Panc1 (cell line): Measurements from ENCODE around the gene MTHFD1L. TPM values are rescaled to one million over a fixed set of nuclear protein-coding genes. Genes with fewer than 3 reads are reported as not detected.
"Not testable (repeated sequence)": the region's sequence is repeated elsewhere in the genome, so short reads cannot be mapped to it uniquely, and the experiment has no call there.

ENCODE experiments used
- ATAC-seq: fragments of 200-7000 bp; cut with Tn5 transposase; 2 replicates; pipeline ENCODE4 v1.9.1; 2020; ENCODE audit warnings: mild to moderate bottlenecking, moderate library complexity
- BruUV-seq: library from RNA; stranded (reverse); fragments of 400-500 nt; replicated peaks from 2 replicates; lab custom pipeline; 2021; lab: Mats Ljungman, UMichigan
- CTCF ChIA-PET: fragments of 300-600 bp; sonication (Branson Sonifier 250); formaldehyde crosslinking; loops from one replicate; lab custom pipeline; 2022; ENCODE audit warnings: antibody characterized with exemption; lab: Charles Lee
- POLR2A ChIA-PET: fragments of 300-600 bp; sonication (Branson Sonifier 250); formaldehyde crosslinking; loops from one replicate; lab custom pipeline; 2022; ENCODE audit warnings: antibody characterized with exemption; lab: Charles Lee
- DNase-seq: peaks from one replicate; pipeline ENCODE4 v3.0.0-alpha.2; 2010; ENCODE audit warnings: low read depth, low spot score
- H3K27ac ChIP-seq: 2 replicates; pipeline ENCODE4 v1.5.1; 2011; ENCODE audit warnings: mild to moderate bottlenecking, low read length, inconsistent platforms
- H3K27me3 ChIP-seq: fragments of 200-500 bp; sonication (Bioruptor generic); 2 replicates; pipeline ENCODE4 v1.6.0; 2014; ENCODE audit warnings: low read length, inconsistent platforms; ENCODE audit not compliant: control insufficient read depth, insufficient read depth
- H3K36me3 ChIP-seq: fragments of 200-500 bp; sonication (Bioruptor generic); 2 replicates; pipeline ENCODE4 v1.5.1; 2014; ENCODE audit warnings: inconsistent platforms, mild to moderate bottlenecking, low read length, moderate library complexity; ENCODE audit not compliant: control insufficient read depth, insufficient read depth
- H3K4me1 ChIP-seq: 2 replicates; pipeline ENCODE4 v1.5.1; 2011; ENCODE audit warnings: inconsistent platforms, mild to moderate bottlenecking, low read length, moderate library complexity; ENCODE audit not compliant: control insufficient read depth, insufficient read depth
- H3K4me3 ChIP-seq, 2 experiments: 2 replicates each; pipeline ENCODE4 v1.5.1; 2011 to 2012; ENCODE audit warnings: low read depth in 2 of 2, low read length in 2 of 2, mild to moderate bottlenecking in 2 of 2, inconsistent platforms in 1 of 2, moderate library complexity in 1 of 2
- H3K9me3 ChIP-seq: fragments of 200-500 bp; sonication (Bioruptor generic); 2 replicates; pipeline ENCODE4 v1.5.1; 2014; ENCODE audit warnings: low read depth, mild to moderate bottlenecking, inconsistent platforms, low read length, moderate library complexity; ENCODE audit not compliant: control insufficient read depth, insufficient read depth
- CTCF ChIP-seq: fragments of 450-650 bp; IDR thresholded peaks from 2 replicates; pipeline ENCODE4 v1.5.1; 2017; ENCODE audit warnings: mild to moderate bottlenecking
- POLR2AphosphoS5 ChIP-seq: IDR thresholded peaks from 2 replicates; pipeline ENCODE4 v1.6.1; 2012; ENCODE audit warnings: mild to moderate bottlenecking, low read depth, low read length, moderate library complexity
- REST ChIP-seq, 2 experiments: IDR thresholded peaks; 2 replicates each; pipeline ENCODE4 v1.6.1; 2011 to 2012; ENCODE audit warnings: low read depth in 2 of 2, control low read depth in 1 of 2, low read length in 1 of 2, mild to moderate bottlenecking in 1 of 2, moderate library complexity in 1 of 2; ENCODE audit not compliant: insufficient read depth in 1 of 2
- SIN3A ChIP-seq: IDR thresholded peaks from 2 replicates; pipeline ENCODE4 v1.6.1; 2012; ENCODE audit warnings: low read depth, mild to moderate bottlenecking, low read length, moderate library complexity, borderline replicate concordance; ENCODE audit not compliant: insufficient read depth
- TCF7L2 ChIP-seq: IDR thresholded peaks from 2 replicates; pipeline ENCODE4 v1.6.1; 2011; ENCODE audit warnings: mild to moderate bottlenecking, low read depth, low read length, inconsistent platforms
- in situ Hi-C: cut with HindIII; loops from 2 replicates; pipeline ENCODE4 v1.10.0; 2016; ENCODE audit warnings: low sequenced_read_pairs, low pct_unique_long_range_greater_than_20kb
- intact Hi-C: fragments of 100-400 bp; cut with micrococcal nuclease; formaldehyde crosslinking; loops from one replicate; pipeline ENCODE4 v1.10.0; 2022; ENCODE audit not compliant: unreplicated experiment
- total RNA-seq: library from RNA; stranded (reverse); gene quantifications from one replicate; pipeline ENCODE4 v1.2.1, GENCODE V29; 2021; ENCODE audit not compliant: unreplicated experiment

The MTHFD1L gene
- total RNA-seq, 1 experiment from 2014 or later: 76.2 TPM

GRCh38 chr6:150861448-150862168 is 3.9 kb upstream of the MTHFD1L start:
- H3K9me3 ChIP-seq, BruUV-seq, ATAC-seq, H3K27me3 ChIP-seq, POLR2A ChIA-PET, DNase-seq, CTCF ChIA-PET, H3K36me3 ChIP-seq, H3K27ac ChIP-seq, H3K4me1 ChIP-seq, H3K4me3 ChIP-seq, intact Hi-C loops, in situ Hi-C loops: not testable (repeated sequence)

- H3K4me1 ChIP-seq: no peaks in the 10 kb centered on the region
- no TSS peak for BruUV-seq
- ATAC-seq: no peak
- ChIA-PET POLR2A (interaction anchor here (0.7 kb wide), 1 partner anchor 142 kb away, joined by 5 read pairs; no protein-coding TSS in a partner anchor), CTCF (no interaction called here)
- H3K27ac ChIP-seq: no peak overlapping the region
- in situ Hi-C loops: no loop called here
- no peak for DNase-seq
- TF ChIP-seq TCF7L2: no peak
- no peak for TF ChIP-seq SIN3A
- no peak for TF ChIP-seq CTCF
- TF ChIP-seq REST (IDR thresholded peaks at IDR 0.05; ENCODE audit: insufficient read depth in 1 of 2, low read depth in 2 of 2, low read length in 1 of 2): no peak
- TF ChIP-seq POLR2AphosphoS5: no peak
- no peak overlapping the region for H3K4me3 ChIP-seq
- intact Hi-C loops: no loop called here
- no peaks in the 10 kb centered on the region for H3K9me3 ChIP-seq
- no peaks in the 10 kb centered on the region for H3K36me3 ChIP-seq
- no peaks in the 10 kb centered on the region for H3K27me3 ChIP-seq
Observed at GRCh38 chr6:150863213-150863928, 2.1 kb upstream of the MTHFD1L start.

GRCh38 chr6:150865043-150865405 is 478 bp upstream of the MTHFD1L start:
- H3K4me1 ChIP-seq: 0 out of 2 replicates have a peak, but pooled peaks cover 2% of the 10 kb centered on the region
- ATAC-seq (no peak), DNase-seq (no peak)
- no peaks in the 10 kb centered on the region for H3K9me3 ChIP-seq
- POLR2A ChIA-PET: no interaction called here
- CTCF ChIA-PET: no interaction called here
- H3K4me3 ChIP-seq: peak overlapping the region; percentile 59 to 86
- in situ Hi-C loops: no loop called here
- no peaks in the 10 kb centered on the region for H3K36me3 ChIP-seq
- intact Hi-C loops: no loop called here
- H3K27ac ChIP-seq: peak overlapping the region; percentile 91
- no TSS peak for BruUV-seq
- TF ChIP-seq POLR2AphosphoS5 (no peak), REST (IDR thresholded peaks at IDR 0.05; ENCODE audit: insufficient read depth in 1 of 2, low read depth in 2 of 2, low read length in 1 of 2) (no peak)
- no peaks in the 10 kb centered on the region for H3K27me3 ChIP-seq
